SU-DHL-6 (cell line): ENCODE data around the gene ELF2.

ENCODE experiments used
- EZH2phosphoT487 ChIP-seq: fragments of 200-600 bp; sonication (generic), shearing (Covaris generic); conservative IDR thresholded peaks from 2 replicates; pipeline ENCODE4 v1.6.1; 2018; ENCODE audit warnings: mild to moderate bottlenecking, antibody characterized with exemption, low read length, moderate library complexity, mixed read lengths
- TF ChIP-seq, protein P1 (sequence below): fragments of 200-600 bp; sonication (generic); IDR thresholded peaks from one replicate; pipeline ENCODE4 v1.5.1; 2017; ENCODE audit warnings: antibody characterized with exemption, mild to moderate bottlenecking, low read length, moderate library complexity; ENCODE audit not compliant: insufficient read depth, poor library complexity, severe bottlenecking

DNA sequence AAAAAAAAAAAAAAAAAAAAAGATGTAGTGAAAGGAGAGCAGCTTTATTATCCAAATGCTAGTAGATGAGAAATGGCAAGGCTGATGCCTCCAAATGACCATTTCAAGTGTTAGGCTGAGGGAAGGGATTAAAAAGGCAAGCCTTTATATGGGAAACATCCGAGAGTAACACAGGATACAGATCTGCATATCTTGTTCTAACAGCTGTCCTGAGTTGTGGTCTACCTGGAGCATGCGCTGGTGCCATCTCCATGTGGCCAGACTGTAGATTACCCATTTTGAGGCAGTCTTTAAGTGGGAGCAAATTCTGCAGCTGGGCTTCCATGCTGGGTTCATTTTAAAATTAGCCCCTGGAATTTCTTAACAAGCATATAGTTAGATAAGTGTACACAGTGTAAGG, 26.0 kb upstream of the ELF2 start:
- TF ChIP-seq, protein P1, sequence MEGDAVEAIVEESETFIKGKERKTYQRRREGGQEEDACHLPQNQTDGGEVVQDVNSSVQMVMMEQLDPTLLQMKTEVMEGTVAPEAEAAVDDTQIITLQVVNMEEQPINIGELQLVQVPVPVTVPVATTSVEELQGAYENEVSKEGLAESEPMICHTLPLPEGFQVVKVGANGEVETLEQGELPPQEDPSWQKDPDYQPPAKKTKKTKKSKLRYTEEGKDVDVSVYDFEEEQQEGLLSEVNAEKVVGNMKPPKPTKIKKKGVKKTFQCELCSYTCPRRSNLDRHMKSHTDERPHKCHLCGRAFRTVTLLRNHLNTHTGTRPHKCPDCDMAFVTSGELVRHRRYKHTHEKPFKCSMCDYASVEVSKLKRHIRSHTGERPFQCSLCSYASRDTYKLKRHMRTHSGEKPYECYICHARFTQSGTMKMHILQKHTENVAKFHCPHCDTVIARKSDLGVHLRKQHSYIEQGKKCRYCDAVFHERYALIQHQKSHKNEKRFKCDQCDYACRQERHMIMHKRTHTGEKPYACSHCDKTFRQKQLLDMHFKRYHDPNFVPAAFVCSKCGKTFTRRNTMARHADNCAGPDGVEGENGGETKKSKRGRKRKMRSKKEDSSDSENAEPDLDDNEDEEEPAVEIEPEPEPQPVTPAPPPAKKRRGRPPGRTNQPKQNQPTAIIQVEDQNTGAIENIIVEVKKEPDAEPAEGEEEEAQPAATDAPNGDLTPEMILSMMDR = no peak
- no peak for TF ChIP-seq EZH2phosphoT487
